Activated T-helper 2 cell treated with anti-CD3 and anti-CD28 coated beads, Interferon-gamma antibody, Interleukin-2, Interleukin-4, amounts not matched to agents 10 μg/mL and 5 μg/mL and 100 μg/mL, durations not matched to agents 14 hours and 24 hours and 36 hours (primary cell): ENCODE data around the gene MYH15. TPM values are rescaled to one million over a fixed set of nuclear protein-coding genes. Genes with fewer than 3 reads are reported as not detected.

ENCODE experiments used
- DNase-seq: peaks from one replicate; pipeline ENCODE4 v3.0.0; 2021; ENCODE audit warnings: low spot score
- H3K27ac Mint-ChIP-seq: one replicate; pipeline ENCODE4 v1.8.0; 2021; ENCODE audit warnings: mixed read lengths
- H3K27me3 Mint-ChIP-seq: one replicate; pipeline ENCODE4 v1.8.0; 2021; ENCODE audit warnings: low read depth, mixed read lengths
- H3K36me3 Mint-ChIP-seq: one replicate; pipeline ENCODE4 v1.8.0; 2021; ENCODE audit warnings: low read depth, mixed read lengths
- H3K4me1 Mint-ChIP-seq: one replicate; pipeline ENCODE4 v1.8.0; 2021; ENCODE audit warnings: low read depth, mixed read lengths
- H3K4me3 Mint-ChIP-seq: one replicate; pipeline ENCODE4 v1.8.0; 2021; ENCODE audit warnings: low read depth, mild to moderate bottlenecking, moderate library complexity, mixed read lengths
- H3K9me3 Mint-ChIP-seq: one replicate; pipeline ENCODE4 v1.8.0; 2021; ENCODE audit warnings: mixed read lengths
- intact Hi-C: fragments of 100-400 bp; cut with micrococcal nuclease; formaldehyde crosslinking; loops from one replicate; pipeline ENCODE4 v1.15.1; 2023
- total RNA-seq: library from RNA; stranded (reverse); gene quantifications from 2 replicates; pipeline ENCODE4 v1.2.3, GENCODE V29; 2022

MYH15 gene
- total RNA-seq, 1 donor from 2014 or later = 0.14 TPM

DNA sequence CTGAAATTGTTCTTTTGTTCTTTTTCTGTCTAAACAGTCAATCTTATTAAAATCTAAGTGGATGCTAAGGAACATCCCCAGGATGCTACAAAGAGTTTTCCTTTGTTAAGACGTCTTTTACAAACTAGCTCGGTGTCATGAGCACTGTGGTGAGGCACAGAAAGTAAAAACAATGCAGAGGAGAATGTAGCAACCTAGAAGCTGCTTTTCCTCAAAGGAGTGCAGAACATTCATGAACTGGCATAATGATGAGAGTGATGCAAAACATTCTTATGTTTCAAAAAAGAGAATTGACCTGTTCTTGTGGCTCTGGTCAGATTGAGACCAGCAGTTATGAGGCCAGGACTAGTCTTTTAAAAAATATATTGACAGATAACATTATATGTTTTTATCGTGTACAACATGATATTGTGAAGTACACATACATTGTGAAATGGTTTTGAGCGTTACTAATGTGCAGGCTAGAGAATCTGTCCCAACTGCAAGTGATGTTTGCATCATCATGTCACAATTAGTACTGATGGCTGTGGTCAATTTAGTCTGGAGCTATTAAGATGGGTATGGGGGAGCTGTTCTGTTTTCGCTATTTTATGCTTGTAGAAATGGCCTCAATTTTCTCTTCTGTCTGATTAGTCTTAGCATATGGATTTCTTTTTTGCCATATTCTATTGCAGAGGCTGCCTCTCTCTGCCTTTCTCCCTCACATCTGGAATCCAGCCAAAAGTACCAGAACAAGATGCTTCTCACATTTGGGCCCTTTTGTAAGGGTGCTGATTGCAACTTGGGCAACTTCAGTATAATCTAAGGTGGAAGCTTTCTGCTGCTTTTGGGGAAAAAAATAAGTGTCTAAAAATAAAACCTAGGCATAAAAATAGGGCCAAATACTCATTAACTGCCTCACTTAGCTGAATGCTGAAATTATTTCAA lies 163.8 kb downstream of the MYH15 start:
- Mint-ChIP-seq H3K27ac (no peak overlapping the region), H3K4me3 (no peak overlapping the region), H3K9me3 (peaks cover 13% of the 10 kb centered on the region), H3K36me3 (peaks cover 3% of the 10 kb centered on the region), H3K27me3 (peaks cover 26% of the 10 kb centered on the region), H3K4me1 (peaks cover 14% of the 10 kb centered on the region)
- intact Hi-C loops = no loop called here
- DNase-seq = no peak

- Mint-ChIP-seq H3K9me3 (peaks cover 13% of the 10 kb centered on the region), H3K36me3 (peaks cover 3% of the 10 kb centered on the region)
- no peak for DNase-seq
These were observed 164.7 kb downstream of the MYH15 start for GRCh38 chr3:108345492-108346205.

DNA sequence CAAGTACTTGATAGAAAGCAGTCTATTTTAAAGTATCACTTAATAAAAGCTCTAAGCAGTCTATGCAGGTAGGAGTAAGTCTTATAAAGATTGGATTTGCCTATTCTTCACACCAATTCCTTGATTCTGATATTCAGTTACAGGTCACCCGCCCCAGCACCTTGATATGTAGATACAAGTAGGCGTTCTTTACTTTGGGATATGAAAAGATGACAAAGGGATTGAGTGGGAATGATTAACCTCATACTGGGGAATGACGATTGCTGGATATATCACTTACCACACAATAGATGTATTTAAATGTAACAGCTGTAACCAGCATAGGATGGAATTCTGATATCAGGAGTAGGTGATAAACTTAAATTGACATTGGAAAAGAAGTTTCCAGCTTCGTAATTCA lies 166.9 kb downstream of the MYH15 start:
- peaks cover 18% of the 10 kb centered on the region for H3K4me1 Mint-ChIP-seq
- no peak overlapping the region for H3K4me3 Mint-ChIP-seq
- DNase-seq = no peak
- peaks cover 13% of the 10 kb centered on the region for H3K9me3 Mint-ChIP-seq
- H3K36me3 Mint-ChIP-seq = peaks cover 3% of the 10 kb centered on the region
- H3K27ac Mint-ChIP-seq = no peak overlapping the region
- peaks cover 26% of the 10 kb centered on the region for H3K27me3 Mint-ChIP-seq
- intact Hi-C loops = loop anchor here (1.0 to 5.0 kb wide), 3 partner anchors 14 to 45 kb away; no protein-coding TSS in a partner anchor

More at GRCh38 chr3:108345492-108346205, 164.7 kb downstream of the MYH15 start:
- H3K4me1 Mint-ChIP-seq = peaks cover 14% of the 10 kb centered on the region
- intact Hi-C loops = no loop called here
- H3K27me3 Mint-ChIP-seq = peaks cover 25% of the 10 kb centered on the region
- no peak overlapping the region for H3K4me3 Mint-ChIP-seq
- H3K27ac Mint-ChIP-seq = no peak overlapping the region

DNA sequence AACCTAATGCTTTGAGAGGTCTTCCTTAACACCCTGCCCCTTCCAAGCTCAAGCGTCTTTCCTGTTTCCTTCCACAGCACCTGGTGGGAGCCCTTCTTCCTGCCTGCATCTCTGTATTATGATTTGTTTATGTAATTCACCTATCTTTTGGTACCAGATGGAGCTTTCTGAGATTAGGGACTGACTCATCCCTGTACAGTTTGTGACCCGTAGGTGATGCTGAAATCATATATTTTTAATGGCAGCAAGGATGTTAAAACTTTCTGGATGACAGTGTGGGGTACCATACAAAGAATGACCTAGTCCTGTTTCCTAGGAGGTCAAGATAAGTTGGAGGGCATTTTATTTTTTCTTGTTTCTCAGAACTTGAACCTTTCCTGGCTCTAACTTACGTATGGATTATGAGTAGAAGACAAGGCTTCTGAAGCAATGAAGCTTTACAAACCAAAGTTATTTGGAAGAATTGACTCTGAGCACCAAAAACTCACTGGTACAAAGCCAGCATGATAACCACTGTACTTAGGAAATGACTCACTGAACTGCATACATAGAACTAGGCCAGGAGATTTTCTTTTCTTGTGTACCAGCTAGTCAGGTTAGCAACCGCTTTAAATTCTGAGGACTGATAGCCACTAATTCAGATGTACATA lies 167.4 kb downstream of the MYH15 start:
- Mint-ChIP-seq H3K4me1 (peaks cover 18% of the 10 kb centered on the region), H3K36me3 (no peaks in the 10 kb centered on the region), H3K4me3 (no peak overlapping the region), H3K27ac (peak overlapping the region; percentile 28), H3K9me3 (peaks cover 8% of the 10 kb centered on the region), H3K27me3 (peaks cover 21% of the 10 kb centered on the region)
- intact Hi-C loops = loop anchor here (1.0 to 5.0 kb wide), 3 partner anchors 14 to 45 kb away; no protein-coding TSS in a partner anchor
- no peak for DNase-seq

DNA sequence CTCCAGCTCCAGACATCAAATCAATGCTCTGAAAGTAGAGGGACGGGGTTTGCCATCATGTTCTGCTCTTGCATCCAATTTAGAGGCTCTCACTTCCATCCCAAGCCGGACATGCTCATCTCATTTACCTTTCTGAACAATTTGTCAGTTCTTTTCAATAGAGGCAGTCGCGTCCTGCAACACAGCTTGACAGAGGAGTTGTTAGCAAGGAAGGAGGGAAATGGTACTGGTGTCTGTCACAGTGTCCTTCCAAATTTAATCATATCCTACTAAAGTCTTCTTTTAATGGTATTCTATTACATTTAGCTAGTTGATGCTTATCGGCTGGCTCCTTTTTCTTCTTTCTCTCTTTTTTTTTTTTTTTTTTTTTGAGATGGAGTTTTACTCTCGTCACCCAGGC lies 168.5 kb downstream of the MYH15 start:
- Mint-ChIP-seq H3K36me3 (no peaks in the 10 kb centered on the region), H3K4me3 (no peak overlapping the region), H3K9me3 (no peaks in the 10 kb centered on the region), H3K4me1 (peaks cover 18% of the 10 kb centered on the region), H3K27ac (no peak overlapping the region), H3K27me3 (peaks cover 12% of the 10 kb centered on the region)
- intact Hi-C loops = loop anchor here (5.0 kb wide), 1 partner anchor 40 kb away; no protein-coding TSS in a partner anchor
- no peak for DNase-seq

GRCh38 chr3:108338901-108339545 lies 171.4 kb downstream of the MYH15 start:
- no peaks in the 10 kb centered on the region for H3K36me3 Mint-ChIP-seq
- intact Hi-C loops = no loop called here
- peaks cover 16% of the 10 kb centered on the region for H3K4me1 Mint-ChIP-seq
- H3K27me3 Mint-ChIP-seq = peaks cover 7% of the 10 kb centered on the region
- no peak overlapping the region for H3K27ac Mint-ChIP-seq
- H3K9me3 Mint-ChIP-seq = no peaks in the 10 kb centered on the region
- DNase-seq = no peak
- no peak overlapping the region for H3K4me3 Mint-ChIP-seq

DNA sequence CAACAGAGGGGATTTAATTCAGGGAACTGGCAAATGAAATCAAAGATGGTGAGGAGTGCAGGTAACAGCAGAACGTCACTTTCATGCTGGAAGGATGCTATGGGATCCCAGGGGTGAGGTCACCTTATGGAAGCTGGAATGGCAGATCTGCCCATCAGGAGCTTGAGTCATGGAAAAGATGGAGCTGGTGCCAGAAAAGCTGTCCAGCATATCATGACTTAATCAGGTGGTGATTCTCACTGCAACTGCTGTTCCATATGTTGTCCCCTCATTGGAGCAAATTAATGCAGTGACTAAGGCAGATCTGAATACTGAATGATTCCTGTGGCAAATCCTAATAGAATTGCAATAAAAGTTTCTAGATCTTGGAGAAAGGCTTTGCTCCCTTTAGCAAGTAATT lies 175.7 kb downstream of the MYH15 start:
- Mint-ChIP-seq H3K4me1 (peaks cover 17% of the 10 kb centered on the region), H3K27me3 (peaks cover 2% of the 10 kb centered on the region), H3K27ac (no peak overlapping the region), H3K4me3 (no peak overlapping the region), H3K9me3 (no peaks in the 10 kb centered on the region), H3K36me3 (no peaks in the 10 kb centered on the region)
- no peak for DNase-seq
- intact Hi-C loops = no loop called here

DNA sequence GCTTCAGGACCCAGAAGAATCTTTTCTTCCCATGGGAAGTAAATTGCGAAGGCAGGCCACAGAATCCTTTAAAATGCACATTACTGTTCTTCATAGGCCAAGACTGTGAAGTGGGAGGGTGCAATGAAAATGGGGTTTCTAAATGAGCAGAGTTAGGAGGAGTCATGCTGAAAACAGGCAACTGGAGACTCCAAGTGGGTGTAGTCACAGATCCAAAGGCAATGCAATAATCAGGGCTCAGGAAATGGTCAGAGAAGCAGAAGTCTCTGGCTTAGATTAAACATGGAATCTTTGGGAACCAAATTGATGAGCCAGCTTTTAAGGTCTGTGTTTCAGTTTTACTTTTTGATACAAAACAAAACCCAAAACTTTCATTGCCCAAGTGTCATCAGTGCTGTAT lies 176.4 kb downstream of the MYH15 start:
- no peak for DNase-seq
- Mint-ChIP-seq H3K4me1 (peaks cover 23% of the 10 kb centered on the region), H3K4me3 (no peak overlapping the region), H3K27ac (no peak overlapping the region), H3K9me3 (no peaks in the 10 kb centered on the region), H3K36me3 (no peaks in the 10 kb centered on the region), H3K27me3 (no peaks in the 10 kb centered on the region)
- intact Hi-C loops = no loop called here

DNA sequence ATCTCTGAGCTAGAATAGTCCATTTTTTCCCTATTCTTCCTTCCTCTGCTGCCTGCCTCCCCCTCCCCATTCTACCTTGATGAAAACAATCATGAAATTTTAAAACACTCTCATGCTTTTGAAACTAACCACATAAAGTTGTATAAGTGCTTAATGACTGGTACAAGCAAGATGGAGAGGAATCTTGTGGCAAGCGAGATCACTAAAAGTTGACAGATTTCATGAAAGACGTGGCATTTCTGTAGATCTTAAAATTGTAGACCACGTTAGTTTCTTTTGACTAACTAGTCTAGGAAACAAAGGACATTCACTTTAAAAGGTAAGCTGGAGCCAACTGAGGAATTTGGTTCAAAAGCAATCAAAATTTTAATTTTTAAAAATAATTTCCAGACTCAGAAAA lies 178.6 kb downstream of the MYH15 start:
- no peak for DNase-seq
- Mint-ChIP-seq H3K9me3 (peaks cover 9% of the 10 kb centered on the region), H3K4me1 (peaks cover 40% of the 10 kb centered on the region), H3K4me3 (no peak overlapping the region), H3K27ac (no peak overlapping the region), H3K36me3 (peaks cover 9% of the 10 kb centered on the region), H3K27me3 (no peaks in the 10 kb centered on the region)
- intact Hi-C loops = no loop called here

Other genes with a start within 250 kb of the MYH15 start
- gene HHLA2, start 214.0 kb downstream of the MYH15 start, total RNA-seq = 0.51 and 0.66 TPM in 2 replicates
- 45.6 and 53.2 TPM in 2 replicates for gene CIP2A, start 78.8 kb upstream of the MYH15 start, total RNA-seq
- gene DZIP3, start 79.1 kb upstream of the MYH15 start, total RNA-seq = 4.9 and 6.4 TPM in 2 replicates
- not detected in 2 replicates for gene RETNLB, start 246.8 kb upstream of the MYH15 start, total RNA-seq